ENCODE measurements around the gene PA2G4. TPM values are rescaled to one million over a fixed set of nuclear protein-coding genes. Genes with fewer than 3 reads are reported as not detected.

The PA2G4 gene
- total and polyA plus RNA-seq, 7 donors = 75.3 to 258 (median 115) TPM

- Histone ChIP-seq H3K4me1 (peaks cover 21% of the 10 kb centered on the region), H3K4me3 (peak overlapping the region; percentile 75), H3K27ac (peak overlapping the region; percentile 90), H3K36me3 (ENCODE audit: insufficient read depth in 1 of 2, low read depth in 1 of 2) (peaks cover 0 to 12% of the 10 kb centered on the region in 2 donors), H3K9me3 (no peaks in the 10 kb centered on the region), H3K27me3 (ENCODE audit: insufficient read depth in 3 of 3, low read length in 2 of 3) (no peaks in the 10 kb centered on the region)
- peak; percentile 53 to 77 for DNase-seq
- ATAC-seq = peak; percentile 56 to 78 (median 66)
- intact Hi-C loops (cut with DNase I) = loop anchor here in 1 of 2 donors (2.0 kb wide), 1 partner anchor 37 kb away; the partner anchor contains the start of gene SMARCC2
- 5 to 8% (median 8%) methylated on average over 12 of the region's 12 CpGs for WGBS, 3 donors
- TF ChIP-seq CTCF (IDR thresholded peaks at IDR 0.05) = peak; percentile 35
Observed at GRCh38 chr12:56151672-56152131, 47.3 kb downstream of the PA2G4 start.

- Histone ChIP-seq H3K4me3 (peak within 1 kb of the TSS; percentile 75), H3K27ac (peak within 1 kb of the TSS; percentile 90), H3K36me3 (ENCODE audit: insufficient read depth in 1 of 2, low read depth in 1 of 2) (peaks cover 0 to 12% of the 10 kb centered on the region in 2 donors), H3K4me1 (peaks cover 25% of the 10 kb centered on the region), H3K9me3 (no peaks in the 10 kb centered on the region), H3K27me3 (ENCODE audit: insufficient read depth in 3 of 3, low read length in 2 of 3) (no peaks in the 10 kb centered on the region)
- intact Hi-C loops (cut with DNase I) = loop anchor here in 1 of 2 donors (2.0 kb wide), 1 partner anchor 37 kb away; the partner anchor contains the start of gene SMARCC2
- ATAC-seq = peak; percentile 94 to 97 (median 96)
- TF ChIP-seq CTCF (IDR thresholded peaks at IDR 0.05) = no peak
- WGBS, 3 donors = 0% methylated on average over 36 to 37 of the region's 37 CpGs
- DNase-seq = peak; percentile 96 to 97
Observed at GRCh38 chr12:56152132-56152755, 47.9 kb downstream of the PA2G4 start, which contains the start of gene MYL6B. Gene MYL6B, plus strand, starts transcription at chr12:56152587. Its CDS starts 1,332 bp downstream, at chr12:56153919.

GRCh38 chr12:56152756-56153677 lies 48.7 kb downstream of the PA2G4 start:
- H3K4me1 ChIP-seq = peaks cover 25% of the 10 kb centered on the region
- DNase-seq (no peak), ATAC-seq (no peak)
- H3K9me3 ChIP-seq = no peaks in the 10 kb centered on the region
- intact Hi-C loops (cut with DNase I) = loop anchor here in 1 of 2 donors (2.0 kb wide), 1 partner anchor 36 kb away; the partner anchor contains the start of gene SMARCC2
- no peaks in the 10 kb centered on the region for H3K27me3 ChIP-seq (ENCODE audit: insufficient read depth in 3 of 3, low read length in 2 of 3)
- WGBS, 3 donors = 4 to 11% (median 7%) methylated on average over 8 of the region's 8 CpGs
- peaks cover 0 to 12% of the 10 kb centered on the region in 2 donors for H3K36me3 ChIP-seq (ENCODE audit: insufficient read depth in 1 of 2, low read depth in 1 of 2)
- peak overlapping the region; percentile 75 for H3K4me3 ChIP-seq
- peak overlapping the region; percentile 90 for H3K27ac ChIP-seq
- TF ChIP-seq CTCF (IDR thresholded peaks at IDR 0.05) = no peak

- intact Hi-C loops (cut with DNase I) = loop anchor here in 1 of 2 donors (2.0 kb wide), 1 partner anchor 35 kb away; the partner anchor contains the start of gene SMARCC2
- H3K36me3 ChIP-seq (ENCODE audit: insufficient read depth in 1 of 2, low read depth in 1 of 2) = peaks cover 0 to 12% of the 10 kb centered on the region in 2 donors
- ATAC-seq (no peak), DNase-seq (no peak)
- H3K9me3 ChIP-seq = no peaks in the 10 kb centered on the region
- H3K4me3 ChIP-seq = peak overlapping the region; percentile 75
- no peaks in the 10 kb centered on the region for H3K27me3 ChIP-seq (ENCODE audit: insufficient read depth in 3 of 3, low read length in 2 of 3)
- H3K4me1 ChIP-seq = peaks cover 25% of the 10 kb centered on the region
- WGBS, 3 donors = 46 to 50% (median 50%) methylated on average over 5 of the region's 5 CpGs
- TF ChIP-seq CTCF (IDR thresholded peaks at IDR 0.05) = no peak
- H3K27ac ChIP-seq = peak overlapping the region; percentile 90
Observed at GRCh38 chr12:56153678-56154065, 49.3 kb downstream of the PA2G4 start.

Data from psoas muscle (tissue), 8 donors.